GM19468 (cell line): ENCODE results near the gene DBN1.

Experiments
- ATAC-seq: cut with Tn5 transposase; IDR thresholded peaks from one replicate; pipeline ENCODE4 v1.9.1; 2021; ENCODE audit warnings: mild to moderate bottlenecking, moderate library complexity, moderate number of reproducible peaks; ENCODE audit not compliant: unreplicated experiment; ENCODE audit errors: extremely low read depth

DBN1 gene

GRCh38 chr5:177475563-177476427 is 2.4 kb upstream of the DBN1 start:
- no peak for ATAC-seq

DNA sequence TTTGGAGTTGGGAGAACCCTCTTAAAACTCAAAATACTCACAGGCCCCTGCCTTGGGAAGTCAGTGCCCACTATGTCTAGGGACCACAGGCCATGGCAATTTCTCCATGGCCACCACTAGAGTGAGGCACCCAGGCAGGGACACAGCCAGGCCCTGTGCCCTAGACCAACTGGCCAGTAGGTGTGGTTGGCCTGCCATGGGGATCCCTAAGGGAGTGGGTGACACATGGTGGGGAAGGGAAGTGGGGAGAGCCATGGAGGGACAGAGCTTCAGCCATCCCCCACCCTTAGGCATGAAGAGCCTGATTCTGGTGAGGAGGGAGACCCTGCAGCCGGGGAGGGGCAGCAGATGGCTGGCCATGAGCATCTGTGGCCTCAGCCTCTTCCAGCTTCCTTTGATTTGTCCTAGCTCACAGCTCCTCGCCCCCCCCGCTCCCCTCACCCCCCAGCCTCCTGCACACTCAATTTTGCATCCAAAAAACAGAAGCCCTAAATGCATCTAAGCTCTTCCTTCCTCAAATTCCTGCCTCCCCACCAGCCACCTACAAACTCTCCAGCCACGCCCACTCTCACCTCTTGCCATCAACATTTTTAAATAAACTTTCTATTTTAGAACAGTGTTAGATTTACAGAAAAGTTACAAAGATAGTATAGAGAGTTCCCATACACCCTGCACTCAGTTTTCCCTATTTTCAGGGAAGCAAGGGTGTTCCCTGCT is 1.6 kb upstream of the DBN1 start:
- ATAC-seq, result no peak

DNA sequence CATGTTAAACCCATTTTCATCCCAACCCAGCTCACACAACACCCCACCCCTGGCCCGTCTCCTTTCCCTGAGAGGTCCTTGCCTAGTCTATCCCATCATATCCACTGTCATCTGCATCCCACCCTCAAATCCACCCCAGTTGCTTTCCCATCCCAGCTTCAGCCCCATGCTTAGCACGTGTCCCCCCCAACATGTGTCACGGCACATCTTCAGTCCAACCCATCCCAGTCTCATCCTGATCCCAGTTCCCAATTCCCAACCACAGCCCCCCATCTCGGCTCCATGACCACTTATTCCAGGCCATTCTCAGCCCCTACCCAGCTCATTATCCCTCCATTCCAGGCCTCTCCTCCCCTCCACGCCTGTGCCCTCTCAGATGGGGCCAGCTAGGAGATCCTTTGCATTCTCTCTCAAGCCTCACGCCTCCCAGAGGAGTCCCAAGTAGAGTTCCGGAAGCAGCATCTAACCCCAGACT is 605 bp upstream of the DBN1 start:
- no peak for ATAC-seq

DNA sequence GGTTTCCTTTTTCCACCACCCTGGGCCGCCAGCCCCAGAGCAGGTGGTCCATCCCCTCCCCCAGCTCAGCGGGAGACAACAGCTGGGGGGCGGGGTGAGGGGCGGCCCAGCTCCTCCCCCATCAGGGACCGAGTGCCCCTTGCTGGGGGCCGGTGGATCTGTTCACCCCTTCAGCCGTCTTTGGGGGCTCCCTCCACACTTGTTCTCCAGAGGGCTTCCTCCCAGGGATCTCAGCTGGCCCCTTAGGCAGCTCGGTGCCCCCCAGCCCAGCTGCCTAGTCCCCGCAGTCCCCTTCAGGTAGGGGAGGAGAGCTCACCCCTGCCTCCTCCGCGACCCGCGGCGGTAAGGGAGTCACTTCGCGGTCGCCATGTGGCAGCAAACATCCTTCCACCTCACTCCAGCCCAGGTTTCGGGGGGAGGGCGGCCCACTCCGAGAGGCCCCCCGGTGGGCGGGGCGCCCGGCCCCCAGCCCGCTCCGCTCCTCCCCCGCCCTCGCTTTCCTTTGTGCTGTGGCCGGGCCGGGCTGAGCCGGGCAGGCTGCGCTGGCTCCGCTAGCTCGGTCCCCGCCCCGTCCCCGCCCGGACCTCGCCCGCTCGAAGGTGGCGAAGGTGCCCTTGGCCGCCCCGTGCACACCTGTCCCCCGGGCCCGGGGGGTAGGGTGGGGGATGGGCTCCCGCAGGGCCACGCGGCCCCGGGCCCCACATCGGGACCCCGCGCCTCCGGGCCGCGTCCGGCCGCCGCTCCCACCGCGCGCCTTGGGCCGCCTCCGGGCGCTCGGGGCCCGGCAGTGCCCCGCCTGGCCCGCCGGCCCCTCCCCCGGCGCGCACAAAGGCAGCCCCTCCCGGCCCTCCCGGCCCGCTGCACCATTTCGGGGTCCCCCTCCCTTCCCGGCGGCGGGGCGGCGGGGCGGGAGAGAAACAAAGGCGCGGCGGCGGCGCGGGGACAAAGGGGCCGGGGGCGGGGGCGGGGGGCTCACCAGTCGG is 683 bp downstream of the DBN1 start:
- ATAC-seq, result no peak

DNA sequence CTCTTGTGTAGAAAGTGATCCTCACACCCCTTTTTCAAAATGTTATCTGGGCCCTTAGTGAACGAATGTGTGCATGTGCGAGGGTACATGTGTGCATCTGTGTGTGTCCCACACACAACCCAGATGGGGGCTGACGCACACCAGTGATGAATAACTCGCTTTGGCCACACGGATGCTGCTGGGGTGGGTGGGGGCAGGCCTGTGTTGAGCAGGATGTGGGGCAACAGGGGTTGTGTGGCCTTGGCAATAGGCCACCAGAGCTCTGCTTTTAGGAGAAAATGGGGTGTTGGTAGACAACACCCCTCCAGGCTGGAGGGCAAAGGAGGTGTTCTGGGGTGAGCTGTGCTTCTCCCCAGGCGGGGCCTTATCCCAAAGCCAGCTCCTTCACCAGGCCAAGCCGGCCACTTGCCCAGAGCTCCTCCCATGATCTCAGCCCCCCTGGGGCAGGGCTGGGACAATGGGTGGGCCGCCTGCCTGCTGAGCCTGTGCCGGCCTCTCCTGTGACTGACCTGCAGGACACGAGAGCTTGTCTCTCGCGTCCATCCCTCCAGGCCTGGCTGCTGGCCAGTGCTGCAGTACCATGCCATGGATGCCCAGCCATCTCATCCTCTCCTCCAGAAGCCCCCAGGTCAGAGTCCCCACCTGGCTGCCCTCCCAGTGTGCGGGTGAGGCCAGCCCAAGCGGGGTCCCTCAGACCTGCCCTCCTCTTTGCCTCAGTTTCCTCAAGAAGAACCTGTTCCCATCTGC is 1.7 kb downstream of the DBN1 start:
- no peak for ATAC-seq

DNA sequence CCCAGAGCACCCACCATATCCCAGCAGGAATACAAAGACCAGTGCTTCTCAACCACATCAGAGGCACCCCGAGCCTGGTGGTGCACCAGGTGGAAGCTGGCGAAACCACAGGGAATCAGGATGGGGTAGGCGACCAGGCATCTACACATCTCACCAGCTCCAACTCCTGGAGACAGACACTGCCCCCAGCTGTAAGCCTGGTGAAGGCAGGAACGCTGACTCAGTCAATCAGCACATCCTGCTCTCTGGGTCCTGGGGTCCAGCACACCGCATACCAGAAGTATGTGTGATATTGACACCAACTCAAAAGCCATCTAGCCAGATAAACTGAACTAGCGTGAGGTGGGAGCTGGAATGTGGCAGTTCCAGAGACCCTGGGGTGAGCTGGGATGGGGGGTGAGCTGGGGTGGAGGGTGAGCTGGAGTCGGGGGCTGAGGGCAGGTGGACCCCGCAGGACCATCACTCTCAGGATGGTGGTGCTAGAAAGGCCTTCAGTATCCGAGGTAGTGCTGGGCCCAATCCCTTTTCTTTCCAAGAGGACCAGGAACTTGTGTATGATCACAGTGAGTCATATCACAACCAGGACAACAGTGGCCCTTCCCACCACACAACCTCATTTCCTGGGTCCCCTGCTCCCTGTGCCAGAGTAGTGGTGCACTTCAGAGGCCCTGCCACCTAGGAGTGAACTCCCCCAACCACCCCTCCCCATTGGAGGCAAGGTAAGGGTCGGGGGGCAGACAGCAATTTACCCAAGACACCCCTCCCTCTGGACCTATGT is 2.5 kb downstream of the DBN1 start:
- no peak for ATAC-seq

DNA sequence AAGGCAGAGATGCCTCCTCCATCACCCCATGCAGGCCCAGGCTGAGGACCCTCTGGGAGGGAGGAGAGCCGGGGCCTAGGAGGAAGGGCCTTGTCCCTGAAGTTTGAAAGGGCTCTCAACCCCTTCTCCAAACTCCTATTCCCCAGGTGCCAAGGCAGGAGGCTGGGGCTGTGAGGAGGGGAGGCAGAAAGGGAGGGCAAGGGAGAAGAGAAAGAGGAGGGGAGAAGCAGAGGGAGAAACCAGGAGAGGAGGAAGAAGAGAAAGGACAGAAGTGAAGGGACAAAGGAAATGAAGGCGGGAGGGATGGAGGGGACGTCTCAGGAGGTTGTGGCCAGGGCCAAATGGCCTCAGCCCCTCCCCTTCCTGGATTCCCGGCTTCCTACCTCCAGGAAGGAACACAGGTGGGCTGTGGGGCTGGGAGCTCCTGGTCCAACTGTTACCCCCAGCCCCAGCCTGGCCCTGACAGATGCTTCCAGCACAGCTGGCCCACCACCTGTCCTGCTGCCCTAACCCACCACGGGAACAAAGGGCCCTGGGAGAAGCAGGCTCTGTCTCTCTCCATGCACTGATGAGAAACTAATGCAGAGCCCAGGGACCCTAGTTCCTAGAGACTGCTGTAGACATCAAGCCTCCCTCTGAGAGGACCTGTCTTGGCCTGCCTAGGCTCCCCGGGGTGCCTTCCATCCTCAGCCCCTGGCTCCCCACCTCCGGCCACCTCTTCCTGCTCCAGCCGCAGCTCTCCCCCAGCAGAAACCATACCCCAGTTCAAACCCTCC is 3.5 kb downstream of the DBN1 start:
- no peak for ATAC-seq

- no peak for ATAC-seq
These were observed 4.5 kb downstream of the DBN1 start for GRCh38 chr5:177468685-177469628.

DNA sequence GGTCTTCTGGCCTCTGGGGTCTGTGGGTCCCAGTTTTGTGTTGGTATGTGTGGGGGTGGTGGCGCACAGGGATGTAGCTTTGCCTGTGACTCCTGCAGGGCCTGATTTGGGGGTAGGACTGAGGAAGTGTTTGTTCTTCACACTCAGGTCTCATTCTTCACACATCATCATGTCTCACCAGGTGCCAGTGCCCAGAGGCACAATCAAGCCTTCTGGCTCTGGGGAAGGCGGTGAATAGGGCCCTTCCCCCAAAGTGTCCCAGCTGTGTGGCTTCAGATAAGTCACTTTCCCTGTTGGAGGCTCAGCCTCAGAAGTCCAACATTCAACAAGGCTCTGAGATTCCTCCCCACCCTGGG is 5.1 kb downstream of the DBN1 start:
- ATAC-seq, result no peak

DNA sequence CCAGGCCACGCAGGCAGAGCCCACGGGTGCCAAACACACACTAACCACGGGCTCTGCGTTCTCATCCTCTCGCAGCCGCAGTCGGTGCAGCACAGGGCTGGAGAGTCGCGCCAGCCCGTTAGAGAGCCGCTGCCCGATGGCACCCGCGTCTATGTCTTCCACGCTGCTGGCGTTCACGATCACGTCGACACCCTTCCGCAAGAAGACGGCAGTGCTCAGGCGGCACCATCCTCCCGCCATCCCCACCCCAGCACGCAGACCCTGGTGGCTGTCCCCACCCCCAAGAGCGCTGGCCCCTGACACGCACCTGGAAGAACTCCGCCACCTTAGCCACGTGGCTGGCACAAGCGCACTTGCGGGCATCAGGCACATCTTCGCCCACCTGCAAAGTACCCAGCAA is 6.0 kb downstream of the DBN1 start:
- no peak for ATAC-seq

GRCh38 chr5:177466861-177467260 is 6.6 kb downstream of the DBN1 start:
- ATAC-seq, result no peak

DNA sequence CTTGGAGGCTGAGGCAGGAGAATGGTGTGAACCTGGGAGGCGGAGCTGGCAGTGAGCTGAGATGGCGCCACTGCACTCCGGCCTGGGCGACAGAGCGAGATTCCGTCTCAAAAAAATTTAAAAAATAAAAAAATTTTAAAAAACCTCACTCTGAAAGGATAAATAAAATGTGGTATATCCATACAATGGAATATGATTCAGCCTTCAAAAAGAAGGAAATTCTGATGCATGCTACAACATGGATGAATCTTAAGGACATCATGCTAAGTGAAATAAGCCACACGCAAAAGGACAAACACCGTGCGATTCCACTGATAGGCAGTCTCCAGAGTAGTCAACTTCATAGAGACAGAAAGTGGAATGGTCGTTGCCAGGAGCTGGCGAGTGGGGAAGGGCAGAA is 8.4 kb downstream of the DBN1 start:
- no peak for ATAC-seq

- no peak for ATAC-seq
These were observed 11.3 kb downstream of the DBN1 start for GRCh38 chr5:177462021-177462670.

GRCh38 chr5:177459819-177460628 is 13.4 kb downstream of the DBN1 start:
- no peak for ATAC-seq

DNA sequence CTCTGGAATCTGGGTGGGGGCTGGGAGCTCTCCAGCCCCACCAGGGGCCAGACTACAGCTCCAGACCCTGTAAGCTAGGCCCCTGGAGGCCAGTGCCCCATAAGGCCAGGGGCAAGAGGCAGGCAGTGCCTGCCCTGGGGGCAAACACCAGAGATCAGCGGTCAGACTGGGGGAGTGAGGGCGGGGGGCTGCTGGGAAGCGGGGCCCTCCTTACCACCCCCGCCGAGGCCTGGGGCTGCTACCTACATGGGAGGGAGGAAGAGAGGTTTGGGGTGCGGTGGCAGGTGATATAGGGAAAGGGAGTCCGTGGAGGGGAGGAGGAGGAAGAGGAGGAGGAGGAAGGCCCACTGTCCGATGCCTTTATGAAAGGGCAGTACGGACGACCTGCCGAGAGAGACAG is 14.1 kb downstream of the DBN1 start:
- ATAC-seq, result no peak

DNA sequence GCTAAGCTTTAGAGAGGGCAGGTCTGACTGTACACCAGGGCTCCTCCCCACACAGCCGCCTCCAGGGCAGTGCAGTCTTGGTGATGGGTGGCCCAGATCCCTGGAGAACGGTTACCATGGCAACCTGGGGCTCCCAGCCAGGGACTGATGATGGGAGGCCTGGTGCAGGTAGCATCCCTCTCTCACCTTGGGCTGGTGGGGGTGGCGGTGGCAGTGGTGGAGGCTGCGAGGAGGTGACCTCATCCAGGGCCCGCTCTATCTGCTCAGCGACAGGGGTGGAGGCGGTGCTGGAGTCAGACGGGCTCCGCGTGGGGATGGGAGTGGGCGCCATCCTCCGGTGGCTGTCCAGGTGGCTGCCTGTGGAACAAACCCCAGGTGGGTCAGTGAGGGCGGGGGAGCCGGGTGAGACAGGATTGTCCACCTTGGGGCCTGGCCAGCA is 14.5 kb downstream of the DBN1 start:
- no peak for ATAC-seq
